HFF-Myc (cell line): ENCODE data around the gene MSI2.

Experiments
- DNase-seq: peaks from one replicate; pipeline ENCODE4 v3.0.0-alpha.2; 2011; ENCODE audit warnings: low read depth; ENCODE audit errors: extremely low read depth
- H3K4me3 ChIP-seq: replicated peaks from 2 replicates; pipeline ENCODE4 v1.5.1; 2011; ENCODE audit warnings: low read depth, mild to moderate bottlenecking, control low read depth, low read length
- CTCF ChIP-seq: IDR thresholded peaks from 2 replicates; pipeline ENCODE4 v1.5.1; 2012; ENCODE audit warnings: mild to moderate bottlenecking, low read depth, low read length, control low read depth; ENCODE audit errors: missing control alignments

The MSI2 gene

GRCh38 chr17:57477522-57478362, 221.4 kb downstream of the MSI2 start:
- no peak overlapping the region for H3K4me3 ChIP-seq
- no peak for DNase-seq
- TF ChIP-seq CTCF = no peak

GRCh38 chr17:57478478-57479250, 222.3 kb downstream of the MSI2 start:
- no peak for TF ChIP-seq CTCF
- H3K4me3 ChIP-seq = no peak overlapping the region
- no peak for DNase-seq

GRCh38 chr17:57480438-57481196, 224.3 kb downstream of the MSI2 start:
- TF ChIP-seq CTCF = no peak
- DNase-seq = no peak
- no peak overlapping the region for H3K4me3 ChIP-seq

GRCh38 chr17:57481910-57482391, 225.6 kb downstream of the MSI2 start:
- no peak for TF ChIP-seq CTCF
- DNase-seq = peak; percentile 89
- no peak overlapping the region for H3K4me3 ChIP-seq

- no peak for TF ChIP-seq CTCF
- no peak for DNase-seq
- H3K4me3 ChIP-seq = no peak overlapping the region
Measured at GRCh38 chr17:57482657-57483056, 226.3 kb downstream of the MSI2 start.

GRCh38 chr17:57484081-57484666, 227.9 kb downstream of the MSI2 start:
- DNase-seq = no peak
- TF ChIP-seq CTCF = no peak
- H3K4me3 ChIP-seq = no peak overlapping the region
